B cell (primary cell): Measurements from ENCODE around the gene SULT1A2. TPM values are rescaled to one million over a fixed set of nuclear protein-coding genes. Genes with fewer than 3 reads are reported as not detected.

Experiments
- ATAC-seq: fragments of 200-7000 bp; cut with Tn5 transposase; one replicate; pipeline ENCODE4 v1.10.0; 2021; ENCODE audit warnings: low read depth, mild to moderate bottlenecking, moderate number of reproducible peaks, moderate library complexity
- CTCF ChIA-PET: fragments of 350-600 bp; sonication (Branson Sonifier 250); formaldehyde crosslinking; loops from one replicate; lab custom pipeline; 2021; ENCODE audit warnings: antibody characterized with exemption, inconsistent platforms; lab: Charles Lee
- POLR2A ChIA-PET: fragments of 350-600 bp; sonication (Branson Sonifier 250); formaldehyde crosslinking; loops from one replicate; lab custom pipeline; 2021; ENCODE audit warnings: antibody characterized with exemption; lab: Charles Lee
- DNase-seq: peaks from one replicate; pipeline ENCODE4 v3.0.0; 2013
- H2AFZ ChIP-seq: 2 replicates; pipeline ENCODE4 v1.6.1; 2012; ENCODE audit warnings: mild to moderate bottlenecking, low read depth, low read length; ENCODE audit not compliant: insufficient read depth, poor library complexity, severe bottlenecking
- H3K27ac ChIP-seq, 2 donors: 1 replicate in 1 of 2; 2 replicates in 1 of 2; pipeline ENCODE4 v1.5.1; 2012 to 2013; ENCODE audit warnings: low read length in 2 of 2, mild to moderate bottlenecking in 2 of 2, moderate library complexity in 1 of 2
- H3K27me3 ChIP-seq, 4 experiments: fragments of 200-600 bp in 1 of 4; sonication (generic) in 1 of 4; replicated peaks in 1 of 4; 1 replicate in 2 of 4; 2 replicates in 2 of 4; pipeline versions ENCODE4 v1.6.1 to v1.7.0; 2013 to 2016; ENCODE audit warnings: low read length in 3 of 4, mild to moderate bottlenecking in 2 of 4, mixed read lengths in 1 of 4, moderate library complexity in 1 of 4; ENCODE audit not compliant: insufficient read depth in 4 of 4, control insufficient read depth in 3 of 4; ENCODE audit errors: control extremely low read depth in 1 of 4
- H3K36me3 ChIP-seq, 2 experiments: replicated peaks in 1 of 2; 1 replicate in 1 of 2; 2 replicates in 1 of 2; pipeline versions ENCODE4 v1.6.1 to v1.7.1; 2013; ENCODE audit warnings: low read length in 1 of 2; ENCODE audit not compliant: insufficient read depth in 2 of 2, control insufficient read depth in 1 of 2; ENCODE audit errors: control extremely low read depth in 1 of 2, extremely low read depth in 1 of 2
- H3K4me1 ChIP-seq, 2 donors: fragments of 200-600 bp in 1 of 2; sonication (generic) in 1 of 2; 1 replicate in 1 of 2; 2 replicates in 1 of 2; pipeline versions ENCODE4 v1.5.1 to v1.6.1; 2013 to 2017; ENCODE audit warnings: low read length in 2 of 2; ENCODE audit not compliant: control insufficient read depth in 2 of 2, insufficient read depth in 2 of 2
- H3K4me2 ChIP-seq: replicated peaks from 2 replicates; pipeline ENCODE3; 2012; ENCODE audit warnings: mild to moderate bottlenecking, low read depth, low read length; ENCODE audit not compliant: poor library complexity, severe bottlenecking
- H3K4me3 ChIP-seq, 5 experiments: fragments of 200-600 bp in 1 of 5; sonication (generic) in 1 of 5; 1 replicate in 3 of 5; 2 replicates in 2 of 5; pipeline versions ENCODE4 v1.5.1 to v1.7.0; 2011 to 2016; ENCODE audit warnings: low read length in 4 of 5, mild to moderate bottlenecking in 4 of 5, low read depth in 2 of 5, control low read depth in 1 of 5, moderate library complexity in 1 of 5; ENCODE audit not compliant: insufficient read depth in 1 of 5; ENCODE audit errors: control extremely low read depth in 1 of 5, extremely low read depth in 1 of 5
- H3K79me2 ChIP-seq: fragments of 200-600 bp; sonication (generic); one replicate; pipeline ENCODE4 v1.6.0; 2016; ENCODE audit warnings: low read length; ENCODE audit not compliant: control insufficient read depth, insufficient read depth
- H3K9ac ChIP-seq: fragments of 200-600 bp; sonication (generic); 2 replicates; pipeline ENCODE4 v1.6.1; 2017; ENCODE audit warnings: mild to moderate bottlenecking, low read length, moderate library complexity
- H3K9me3 ChIP-seq, 3 donors: one replicate each; pipeline versions ENCODE4 v1.6.1 to v1.7.1; 2013; ENCODE audit warnings: low read length in 2 of 3; ENCODE audit not compliant: control insufficient read depth in 2 of 3, insufficient read depth in 1 of 3; ENCODE audit errors: control extremely low read depth in 1 of 3
- H4K20me1 ChIP-seq: 2 replicates; pipeline ENCODE4 v1.6.0; 2012; ENCODE audit warnings: mild to moderate bottlenecking, low read length; ENCODE audit not compliant: insufficient read depth, control insufficient read depth, poor library complexity, severe bottlenecking
- H3K27ac Mint-ChIP-seq: one replicate; pipeline ENCODE4 v1.8.0; 2021; ENCODE audit warnings: mixed read lengths
- H3K27me3 Mint-ChIP-seq: one replicate; pipeline ENCODE4 v1.8.0; 2021; ENCODE audit warnings: mixed read lengths
- H3K4me1 Mint-ChIP-seq: one replicate; pipeline ENCODE4 v1.8.0; 2021; ENCODE audit warnings: mixed read lengths
- H3K4me3 Mint-ChIP-seq: one replicate; pipeline ENCODE4 v1.8.0; 2021; ENCODE audit warnings: mixed read lengths
- H3K9me3 Mint-ChIP-seq: one replicate; pipeline ENCODE4 v1.8.0; 2022; ENCODE audit warnings: mixed read lengths; ENCODE audit not compliant: insufficient read depth
- CTCF ChIP-seq: fragments of 200-600 bp; IDR thresholded peaks from one replicate; pipeline ENCODE4 v1.8.0; 2022; ENCODE audit warnings: antibody characterized with exemption, mild to moderate bottlenecking
- EZH2 ChIP-seq: IDR thresholded peaks from 2 replicates; pipeline ENCODE4 v1.6.1; 2012; ENCODE audit warnings: borderline replicate concordance, low read depth, mild to moderate bottlenecking, moderate library complexity, low read length; ENCODE audit not compliant: insufficient read depth, poor library complexity, severe bottlenecking
- WGBS: methylation state at CpG from one replicate; pipeline ENCODE4 v1.1.5; 2013; ENCODE audit warnings: missing lambda C conversion rate; ENCODE audit not compliant: insufficient coverage; 5-methylcytosine and 5-hydroxymethylcytosine counted together
- intact Hi-C: fragments of 100-400 bp; cut with micrococcal nuclease; formaldehyde crosslinking; loops from one replicate; pipeline ENCODE4 v1.10.0; 2022
- polyA plus RNA-seq: library from polyadenylated mRNA; depleted of rRNA; stranded (reverse); fragments of >200 nt; gene quantifications from 2 replicates; pipeline ENCODE4 v1.2.3, GENCODE V29; 2012
- total RNA-seq, 2 donors: library from RNA; stranded (reverse); fragments of 120-200 nt in 1 of 2; gene quantifications; 1 replicate in 1 of 2; 2 replicates in 1 of 2; pipeline versions ENCODE4 v1.2.3 to v1.2.4, GENCODE V29; 2013 to 2022

The SULT1A2 gene
- total and polyA plus RNA-seq, 2 donors (not counting 1 experiment from before 2014, with no cell fraction given) = 0.32 TPM; not detected in 1

GRCh38 chr16:28589930-28590329, 6.9 kb downstream of the SULT1A2 start:
- ATAC-seq = no peak
- Mint-ChIP-seq H3K27ac (no peak overlapping the region), H3K4me3 (no peak overlapping the region)

GRCh38 chr16:28589069-28589468, 7.8 kb downstream of the SULT1A2 start:
- no peaks in the 10 kb centered on the region for H3K9me3 ChIP-seq
- peaks cover 3 to 47% of the 10 kb centered on the region in 2 experiments for H3K36me3 ChIP-seq
- 100% methylated on average over 4 of the region's 8 CpGs for WGBS
- TF ChIP-seq CTCF (no peak), EZH2 (no peak)
- ChIA-PET POLR2A (no interaction called here), CTCF (no interaction called here)
- Mint-ChIP-seq H3K4me1 (no peaks in the 10 kb centered on the region), H3K4me3 (no peak overlapping the region), H3K27me3 (no peaks in the 10 kb centered on the region), H3K9me3 (no peaks in the 10 kb centered on the region), H3K27ac (no peak overlapping the region)
- ATAC-seq = no peak
- intact Hi-C loops = no loop called here
- no peaks in the 10 kb centered on the region for H3K79me2 ChIP-seq
- H3K27me3 ChIP-seq = no peaks in the 10 kb centered on the region
- no peak overlapping the region for H2AFZ ChIP-seq
- no peaks in the 10 kb centered on the region for H4K20me1 ChIP-seq
- no peak overlapping the region for H3K27ac ChIP-seq
- no peak overlapping the region for H3K4me2 ChIP-seq
- no peak overlapping the region for H3K9ac ChIP-seq
- H3K4me3 ChIP-seq = no peak overlapping the region
- DNase-seq = no peak
- no peaks in the 10 kb centered on the region for H3K4me1 ChIP-seq

More at GRCh38 chr16:28589930-28590329, 6.9 kb downstream of the SULT1A2 start:
- H3K4me2 ChIP-seq = no peak overlapping the region
- peaks cover 3 to 44% of the 10 kb centered on the region in 2 experiments for H3K36me3 ChIP-seq
- POLR2A ChIA-PET = interaction anchor here (0.6 kb wide), 1 partner anchor 8 kb away, joined by 4 read pairs; no protein-coding TSS in a partner anchor
- H3K9ac ChIP-seq = no peak overlapping the region
- no peaks in the 10 kb centered on the region for H3K9me3 ChIP-seq
- DNase-seq = no peak
- H4K20me1 ChIP-seq = no peaks in the 10 kb centered on the region
- intact Hi-C loops = no loop called here
- H3K27me3 ChIP-seq = no peaks in the 10 kb centered on the region
- H3K4me3 ChIP-seq = no peak overlapping the region
- no peak overlapping the region for H2AFZ ChIP-seq
- Mint-ChIP-seq H3K4me1 (no peaks in the 10 kb centered on the region), H3K27me3 (no peaks in the 10 kb centered on the region), H3K9me3 (no peaks in the 10 kb centered on the region)
- H3K27ac ChIP-seq = no peak overlapping the region
- H3K4me1 ChIP-seq = no peaks in the 10 kb centered on the region
- CTCF ChIA-PET = no interaction called here
- no peaks in the 10 kb centered on the region for H3K79me2 ChIP-seq
- 98% methylated on average over 11 of the region's 13 CpGs for WGBS
- TF ChIP-seq EZH2 (no peak), CTCF (no peak)
